SK-N-SH (cell line): ENCODE data around the gene DDIT3. TPM values are rescaled to one million over a fixed set of nuclear protein-coding genes. Genes with fewer than 3 reads are reported as not detected.

Experiments
- CTCF ChIA-PET: fragments of 300-600, 350-600 bp; formaldehyde crosslinking; extraction: SDS; loops from one replicate; lab custom pipeline; 2021; lab: Yijun Ruan, JAX
- POLR2A ChIA-PET: fragments of 350-600 bp; sonication (Branson Sonifier 250); formaldehyde crosslinking; extraction: SDS; loops from one replicate; lab custom pipeline; 2020; ENCODE audit warnings: antibody characterized with exemption, inconsistent platforms; lab: Yijun Ruan, JAX
- DNase-seq: peaks from one replicate; pipeline ENCODE4 v3.0.0; 2012
- H2AFZ ChIP-seq: fragments of 200-600 bp; sonication (generic); 2 replicates; pipeline ENCODE4 v1.8.1; 2016; ENCODE audit warnings: antibody characterized with exemption, mild to moderate bottlenecking, low read depth
- H3F3A ChIP-seq: fragments of 200-600 bp; sonication (generic); replicated peaks from 2 replicates; pipeline ENCODE3; 2016; ENCODE audit warnings: antibody characterized with exemption, mild to moderate bottlenecking; ENCODE audit not compliant: insufficient read depth
- H3K27ac ChIP-seq, 2 experiments: fragments of 200-500 bp in 1 of 2; fragments of 200-600 bp in 1 of 2; sonication (Bioruptor generic) in 1 of 2; sonication (generic), shearing (Covaris generic) in 1 of 2; 2 replicates each; pipeline versions ENCODE4 v1.5.1 to v1.6.1; 2014 to 2016; ENCODE audit warnings: low read depth in 2 of 2, inconsistent platforms in 1 of 2, low read length in 1 of 2, mild to moderate bottlenecking in 1 of 2, mixed read lengths in 1 of 2
- H3K27me3 ChIP-seq: fragments of 200-600 bp; sonication (generic), shearing (Covaris generic); 2 replicates; pipeline ENCODE4 v1.6.1; 2016; ENCODE audit warnings: mixed run types; ENCODE audit not compliant: insufficient read depth
- H3K36me3 ChIP-seq, 2 experiments: fragments of 200-500 bp in 1 of 2; fragments of 200-600 bp in 1 of 2; sonication (Bioruptor generic) in 1 of 2; sonication (generic) in 1 of 2; replicated peaks in 1 of 2; 2 replicates each; pipeline versions ENCODE3 to v1.5.1; 2014 to 2016; ENCODE audit warnings: low read length in 1 of 2, mild to moderate bottlenecking in 1 of 2; ENCODE audit not compliant: insufficient read depth in 2 of 2, control insufficient read depth in 1 of 2
- H3K4me1 ChIP-seq, 2 experiments: fragments of 200-500 bp in 1 of 2; fragments of 200-600 bp in 1 of 2; sonication (Bioruptor generic) in 1 of 2; sonication (generic), shearing (Covaris generic) in 1 of 2; 2 replicates each; pipeline versions ENCODE4 v1.5.1 to v1.6.1; 2014 to 2016; ENCODE audit warnings: low read depth in 1 of 2, low read length in 1 of 2, mixed run types in 1 of 2; ENCODE audit not compliant: insufficient read depth in 2 of 2, control insufficient read depth in 1 of 2
- H3K4me2 ChIP-seq: fragments of 200-600 bp; sonication (generic), shearing (Covaris generic); 2 replicates; pipeline ENCODE4 v1.6.1; 2017; ENCODE audit warnings: mixed run types
- H3K4me3 ChIP-seq, 2 experiments: fragments of 200-500 bp in 1 of 2; fragments of 200-600 bp in 1 of 2; sonication (Bioruptor generic) in 1 of 2; sonication (generic), shearing (Covaris generic) in 1 of 2; 2 replicates each; pipeline versions ENCODE4 v1.5.1 to v1.8.1; 2014 to 2016; ENCODE audit warnings: low read depth in 2 of 2, inconsistent platforms in 1 of 2, low read length in 1 of 2, mild to moderate bottlenecking in 1 of 2, mixed read lengths in 1 of 2, moderate library complexity in 1 of 2
- H3K79me2 ChIP-seq: fragments of 200-600 bp; sonication (generic); 2 replicates; pipeline ENCODE4 v1.8.1; 2017; ENCODE audit warnings: mild to moderate bottlenecking; ENCODE audit not compliant: insufficient read depth
- H3K9ac ChIP-seq: fragments of 200-600 bp; sonication (generic); 2 replicates; pipeline ENCODE4 v1.6.1; 2017; ENCODE audit warnings: mixed run types
- H3K9me2 ChIP-seq: fragments of 200-600 bp; sonication (generic); 2 replicates; pipeline ENCODE4 v1.6.1; 2017; ENCODE audit warnings: mixed run types
- H3K9me3 ChIP-seq: fragments of 200-600 bp; sonication (generic); 2 replicates; pipeline ENCODE4 v1.6.1; 2017; ENCODE audit warnings: mixed run types, mild to moderate bottlenecking, moderate library complexity
- H4K20me1 ChIP-seq: fragments of 200-600 bp; sonication (generic); 2 replicates; pipeline ENCODE4 v1.6.1; 2017; ENCODE audit warnings: mild to moderate bottlenecking, mixed run types; ENCODE audit not compliant: insufficient read depth
- CHD2 ChIP-seq: fragments of 150-350 bp; IDR thresholded peaks from 2 replicates; pipeline ENCODE4 v1.6.1; 2018; ENCODE audit warnings: low read length; ENCODE audit not compliant: partially characterized antibody
- ELF1 ChIP-seq: IDR thresholded peaks from 2 replicates; pipeline ENCODE4 v1.4.0; 2012
- EP300 ChIP-seq, 2 experiments: IDR thresholded peaks; 2 replicates each; pipeline versions ENCODE4 v1.4.0 to v1.6.1; 2012; ENCODE audit warnings: borderline replicate concordance in 1 of 2, low read depth in 1 of 2, low read length in 1 of 2
- EZH2phosphoT487 ChIP-seq: fragments of 200-600 bp; sonication (generic); IDR thresholded peaks from 2 replicates; pipeline ENCODE4 v1.6.1; 2017; ENCODE audit warnings: low read depth, mixed run types, mild to moderate bottlenecking, antibody characterized with exemption, moderate library complexity, borderline replicate concordance
- FOSL2 ChIP-seq: IDR thresholded peaks from 2 replicates; pipeline ENCODE4 v1.4.0; 2012; ENCODE audit warnings: low read depth, mild to moderate bottlenecking, moderate library complexity, borderline replicate concordance
- FOXM1 ChIP-seq: IDR thresholded peaks from 2 replicates; pipeline ENCODE4 v1.4.0; 2012; ENCODE audit warnings: low read depth, mild to moderate bottlenecking
- GABPA ChIP-seq: IDR thresholded peaks from 2 replicates; pipeline ENCODE4 v1.4.0; 2012; ENCODE audit warnings: low read depth, mild to moderate bottlenecking
- GATA2 ChIP-seq: sonication (generic); formaldehyde crosslinking; IDR thresholded peaks from 2 replicates; pipeline ENCODE4 v1.5.0; 2020; ENCODE audit warnings: mild to moderate bottlenecking, missing genetic modification reagents
- IRF3 ChIP-seq: fragments of 150-350 bp; IDR thresholded peaks from 2 replicates; pipeline ENCODE4 v1.6.1; 2016; ENCODE audit warnings: mild to moderate bottlenecking, low read depth, low read length
- MAX ChIP-seq: IDR thresholded peaks from 2 replicates; pipeline ENCODE4 v1.4.0; 2012; ENCODE audit warnings: low read depth
- MEF2A ChIP-seq: IDR thresholded peaks from 2 replicates; pipeline ENCODE4 v1.4.0; 2012; ENCODE audit warnings: low read depth, borderline replicate concordance
- MXI1 ChIP-seq: IDR thresholded peaks from 2 replicates; pipeline ENCODE4 v1.6.1; 2012; ENCODE audit warnings: mild to moderate bottlenecking, low read depth, low read length, improper control_type of control experiment
- NFIC ChIP-seq: IDR thresholded peaks from 2 replicates; pipeline ENCODE4 v1.4.0; 2012; ENCODE audit warnings: borderline replicate concordance
- NRF1 ChIP-seq: IDR thresholded peaks from 2 replicates; pipeline ENCODE4 v1.6.1; 2012; ENCODE audit warnings: low read depth, mild to moderate bottlenecking, low read length
- PBX3 ChIP-seq: IDR thresholded peaks from 2 replicates; pipeline ENCODE4; 2012
- POLR2AphosphoS5 ChIP-seq: IDR thresholded peaks from 2 replicates; pipeline ENCODE4 v1.6.1; 2012; ENCODE audit warnings: low read depth, low read length
- RAD21 ChIP-seq: IDR thresholded peaks from 2 replicates; pipeline ENCODE4 v1.6.1; 2012; ENCODE audit warnings: mild to moderate bottlenecking, low read length
- RCOR1 ChIP-seq: fragments of 150-350 bp; IDR thresholded peaks from 2 replicates; pipeline ENCODE4 v1.6.1; 2017; ENCODE audit warnings: antibody characterized with exemption, low read length
- REST ChIP-seq: IDR thresholded peaks from 2 replicates; pipeline ENCODE4 v1.6.1; 2012; ENCODE audit warnings: mild to moderate bottlenecking, low read depth, low read length, moderate library complexity
- RFX5 ChIP-seq: IDR thresholded peaks from 2 replicates; pipeline ENCODE4 v1.6.1; 2012; ENCODE audit warnings: mild to moderate bottlenecking, improper control_type of control experiment, low read length
- RXRA ChIP-seq: IDR thresholded peaks from 2 replicates; pipeline ENCODE4 v1.4.0; 2012; ENCODE audit warnings: low read depth, mild to moderate bottlenecking, borderline replicate concordance
- SIN3A ChIP-seq: IDR thresholded peaks from 2 replicates; pipeline ENCODE4 v1.6.1; 2012; ENCODE audit warnings: low read depth, mild to moderate bottlenecking, low read length, moderate library complexity, borderline replicate concordance
- SMC3 ChIP-seq: IDR thresholded peaks from 2 replicates; pipeline ENCODE4 v1.6.1; 2012; ENCODE audit warnings: low read depth, low read length, improper control_type of control experiment
- TAF1 ChIP-seq: IDR thresholded peaks from 2 replicates; pipeline ENCODE4 v1.6.1; 2012; ENCODE audit warnings: low read depth, mild to moderate bottlenecking, low read length, moderate library complexity, borderline replicate concordance
- TCF12 ChIP-seq: IDR thresholded peaks from 2 replicates; pipeline ENCODE4 v1.4.0; 2012
- USF2 ChIP-seq: fragments of 150-350 bp; IDR thresholded peaks from 2 replicates; pipeline ENCODE4 v1.6.1; 2017; ENCODE audit warnings: antibody characterized with exemption, low read length, low read depth, borderline replicate concordance
- YY1 ChIP-seq: IDR thresholded peaks from 2 replicates; pipeline ENCODE4 v1.4.0; 2012; ENCODE audit warnings: low read depth, mild to moderate bottlenecking
- WGBS: methylation state at CpG from one replicate; pipeline ENCODE4 v1.1.6; 2017; ENCODE audit warnings: low lambda C conversion rate; 5-methylcytosine and 5-hydroxymethylcytosine counted together
- polyA plus RNA-seq, 3 experiments: library from polyadenylated mRNA; depleted of rRNA; stranded (reverse); fragments of >200 nt; gene quantifications; 2 replicates each; pipeline ENCODE4 v1.2.3, GENCODE V29; 2012

The DDIT3 gene
- polyA plus RNA-seq, 1 of the 3 experiments (the other 2 are of a cell fraction), result 26.3 TPM

GRCh38 chr12:57487597-57488401 is 32.5 kb downstream of the DDIT3 start, which contains the start of gene MARS1:
Gene MARS1 (plus strand): TSS chr12:57488068. CDS start chr12:57488091, 23 bp downstream.
- peaks cover 30 to 42% of the 10 kb centered on the region in 2 experiments for H3K36me3 ChIP-seq
- H4K20me1 ChIP-seq, result 0 out of 2 replicates have a peak, but pooled peaks cover 4% of the 10 kb centered on the region
- CTCF ChIA-PET, result interaction anchor here (0.9 to 6.1 kb wide), 7 partner anchors 14 to 245 kb away, joined by 3 to 28 read pairs (median 5); partner anchors contain the start of gene GLI1
- H2AFZ ChIP-seq, result peak within 1 kb of the TSS; percentile 95
- peak within 1 kb of the TSS; percentile 90 for H3K4me2 ChIP-seq
- WGBS, result 18% methylated on average over 33 of the region's 47 CpGs
- peak within 1 kb of the TSS; percentile 94 for H3K9ac ChIP-seq
- H3F3A ChIP-seq, result peaks cover 10% of the 10 kb centered on the region
- no peaks in the 10 kb centered on the region for H3K27me3 ChIP-seq
- DNase-seq, result peak; percentile 92
- peak within 1 kb of the TSS; percentile 73 to 74 for H3K27ac ChIP-seq
- no peaks in the 10 kb centered on the region for H3K9me2 ChIP-seq
- POLR2A ChIA-PET, result interaction anchor here (0.6 to 2.1 kb wide), 7 partner anchors 10 to 1528 kb away, joined by 3 to 7 read pairs (median 5); partner anchors contain the start of genes DDIT3 and LRP1
- peak within 1 kb of the TSS; percentile 77 to 100 for H3K4me3 ChIP-seq
- peaks cover 38% of the 10 kb centered on the region for H3K79me2 ChIP-seq
- H3K4me1 ChIP-seq, result peaks cover 6 to 9% of the 10 kb centered on the region in 2 experiments; a peak in 3 of 4 replicates
- no peaks in the 10 kb centered on the region for H3K9me3 ChIP-seq
- TF ChIP-seq CHD2 (peak; percentile 95), GATA2 (no peak), NRF1 (no peak), YY1 (peak; percentile 76; the same call in 1 of the 2 replicates), PBX3 (peak; percentile 14; the same call in 1 of the 2 replicates), FOSL2 (no peak), USF2 (no peak), REST (no peak), IRF3 (no peak), MAX (peak; percentile 96), RAD21 (no peak), ELF1 (peak; percentile 83), RXRA (no peak), EZH2phosphoT487 (no peak), SMC3 (no peak), TCF12 (peak; percentile 9; the same call in 1 of the 2 replicates), NFIC (no peak), RFX5 (0 out of 2 replicates have a peak, but pooled peaks have one; percentile 30), RCOR1 (no peak), TAF1 (peak; percentile 76; the same call in 1 of the 2 replicates), GABPA (peak; percentile 95), MEF2A (no peak), FOXM1 (no peak), POLR2AphosphoS5 (peak; percentile 83), EP300 (IDR thresholded peaks at IDR 0.05; ENCODE audit: borderline replicate concordance in 1 of 2, low read depth in 1 of 2, low read length in 1 of 2) (no peak), SIN3A (peak; percentile 87; the same call in 1 of the 2 replicates), MXI1 (peak; percentile 69)
